ENCODE measurements around the gene SUMF1. TPM values are rescaled to one million over a fixed set of nuclear protein-coding genes. Genes with fewer than 3 reads are reported as not detected.

Gene SUMF1
- total and polyA plus RNA-seq, 2 of the 4 experiments (the other 2 are of a cell fraction): 26.3 to 38.4 TPM

DNA sequence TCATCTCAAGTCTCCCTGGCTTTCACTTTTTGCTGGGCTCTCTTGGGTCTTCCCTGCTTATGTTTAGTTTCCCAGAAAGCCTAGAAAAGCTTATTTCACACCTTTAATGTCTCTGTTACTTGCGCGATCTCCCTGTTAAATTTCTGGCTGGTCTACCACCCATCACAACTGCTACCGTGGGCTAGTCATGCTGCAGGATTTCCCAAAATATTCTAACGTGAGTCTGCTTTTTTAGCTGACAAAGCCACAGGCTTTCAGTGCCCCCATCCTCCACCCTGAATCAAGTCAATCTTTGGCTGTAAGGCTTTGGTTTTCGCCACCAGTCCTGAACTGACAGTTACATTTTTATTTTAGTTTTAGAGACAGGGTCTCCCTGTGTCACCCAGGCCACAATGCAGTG, 74.1 kb downstream of the SUMF1 start:
- no peaks in the 10 kb centered on the region for H4K20me1 ChIP-seq (ENCODE audit: insufficient read depth, low read length)
- dilution Hi-C loops (cut with HindIII; ENCODE audit: low sequenced_read_pairs, unreplicated experiment) (no loop called here), in situ Hi-C loops (cut with MboI; ENCODE audit: low sequenced_read_pairs) (no loop called here), intact Hi-C loops (cut with micrococcal nuclease) (no loop called here)
- ATAC-seq (ENCODE audit: low read depth) (no peak), DNase-seq (no peak)
- H3K4me1 ChIP-seq (ENCODE audit: control insufficient read depth, insufficient read depth, low read length): peaks cover 3% of the 10 kb centered on the region; the same call in 1 of the 2 replicates
- no peak overlapping the region for H3K23ac ChIP-seq (ENCODE audit: low read depth, low read length)
- no peaks in the 10 kb centered on the region for H3K27me3 ChIP-seq (ENCODE audit: control insufficient read depth, insufficient read depth, low read length)
- no peak overlapping the region for H2BK120ac ChIP-seq (ENCODE audit: low read depth, low read length)
- H2AK9ac ChIP-seq (replicated peaks; ENCODE audit: low read depth, low read length, poor library complexity): no peak overlapping the region
- H2AK5ac ChIP-seq (ENCODE audit: low read depth, low read length): no peak overlapping the region
- H4K91ac ChIP-seq (ENCODE audit: insufficient read depth, low read depth, low read length): no peak overlapping the region
- H3K79me1 ChIP-seq (ENCODE audit: low read depth in 1 of 2, low read length in 2 of 2): no peaks in the 10 kb centered on the region; a peak in 1 of 4 replicates
- BruUV-seq (replicated peaks): no TSS peak
- no peaks in the 10 kb centered on the region for H3K9me3 ChIP-seq (ENCODE audit: control insufficient read depth, insufficient read depth, low read length)
- no peak overlapping the region for H2AFZ ChIP-seq (replicated peaks; ENCODE audit: low read length, poor library complexity)
- H3K14ac ChIP-seq (replicated peaks; ENCODE audit: low read depth, low read length): no peak overlapping the region
- no peak overlapping the region for H3K18ac ChIP-seq (ENCODE audit: low read depth, low read length)
- no peak overlapping the region for H3K4me2 ChIP-seq (ENCODE audit: low read depth, low read length)
- WGBS, 2 experiments (ENCODE audit: extremely low coverage in 2 of 2, insufficient read length in 1 of 2): no CpG with 5 or more reads among the region's 5 CpGs
- no peak overlapping the region for H3K4me3 ChIP-seq (ENCODE audit: insufficient read depth, low read depth, low read length)
- H3K4ac ChIP-seq (ENCODE audit: low read depth, low read length): no peak overlapping the region
- POLR2A ChIA-PET (ENCODE audit: unreplicated experiment): no interaction called here
- H4K5ac ChIP-seq (ENCODE audit: low read depth, low read length): no peak overlapping the region
- CTCF ChIA-PET: no interaction called here
- H3K27ac ChIP-seq (ENCODE audit: insufficient read depth, low read length): no peak overlapping the region
- no peak overlapping the region for H2BK15ac ChIP-seq (ENCODE audit: low read depth, low read length)
- H3K9me1 ChIP-seq (ENCODE audit: insufficient read depth, low read length): no peaks in the 10 kb centered on the region
- no peak overlapping the region for H3K9ac ChIP-seq (ENCODE audit: low read depth, low read length)
- no peak overlapping the region for H4K8ac ChIP-seq (ENCODE audit: low read depth in 2 of 2, low read length in 2 of 2)
- no peak overlapping the region for H2BK5ac ChIP-seq (ENCODE audit: low read depth, low read length, poor library complexity, severe bottlenecking)
- H3K36me3 ChIP-seq (ENCODE audit: control insufficient read depth, insufficient read depth, low read length): no peaks in the 10 kb centered on the region
- no peak for TF ChIP-seq MXI1 (IDR thresholded peaks at IDR 0.05; ENCODE audit: borderline replicate concordance, low read depth, low read length)
- TF ChIP-seq, protein P1, sequence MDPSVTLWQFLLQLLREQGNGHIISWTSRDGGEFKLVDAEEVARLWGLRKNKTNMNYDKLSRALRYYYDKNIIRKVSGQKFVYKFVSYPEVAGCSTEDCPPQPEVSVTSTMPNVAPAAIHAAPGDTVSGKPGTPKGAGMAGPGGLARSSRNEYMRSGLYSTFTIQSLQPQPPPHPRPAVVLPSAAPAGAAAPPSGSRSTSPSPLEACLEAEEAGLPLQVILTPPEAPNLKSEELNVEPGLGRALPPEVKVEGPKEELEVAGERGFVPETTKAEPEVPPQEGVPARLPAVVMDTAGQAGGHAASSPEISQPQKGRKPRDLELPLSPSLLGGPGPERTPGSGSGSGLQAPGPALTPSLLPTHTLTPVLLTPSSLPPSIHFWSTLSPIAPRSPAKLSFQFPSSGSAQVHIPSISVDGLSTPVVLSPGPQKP (IDR thresholded peaks at IDR 0.05; ENCODE audit: borderline replicate concordance, low read depth, low read length): no peak
- TF ChIP-seq POLR2A (IDR thresholded peaks at IDR 0.05; ENCODE audit: low read depth, low read length): no peak
- H3K56ac ChIP-seq (ENCODE audit: extremely low read depth, insufficient read depth, low read length): no peak overlapping the region
- no peak overlapping the region for H2BK20ac ChIP-seq (ENCODE audit: low read depth, low read length)
